GM18520 (cell line): ENCODE measurements around the gene ZNF772.

Source experiments
- ATAC-seq: cut with Tn5 transposase; IDR thresholded peaks from one replicate; pipeline ENCODE4 v1.9.1; 2021; ENCODE audit not compliant: unreplicated experiment

Gene ZNF772

GRCh38 chr19:57436417-57436816 lies 40.9 kb downstream of the ZNF772 start:
- no peak for ATAC-seq

GRCh38 chr19:57435062-57435978 lies 42.0 kb downstream of the ZNF772 start, which contains the start of gene ZNF749:
TSS of gene ZNF749 (plus strand) at chr19:57435325. CDS start at chr19:57435579, 254 bp downstream.
- peak; percentile 96 for ATAC-seq

GRCh38 chr19:57434386-57435061 lies 42.8 kb downstream of the ZNF772 start:
- ATAC-seq = no peak

- ATAC-seq = no peak
Measured at GRCh38 chr19:57421037-57421436, 56.3 kb downstream of the ZNF772 start.

GRCh38 chr19:57419439-57419838 lies 57.9 kb downstream of the ZNF772 start:
- ATAC-seq = no peak
